ENCODE data around the gene MAST1.
A peak's percentile ranks its signal among the peaks of the same experiment; 100 is the strongest.
"Not testable (repeated sequence)": the region's sequence is repeated elsewhere in the genome, so short reads cannot be mapped to it uniquely, and the experiment has no call there.

Gene MAST1

GRCh38 chr19:12872255-12872654 is 33.9 kb downstream of the MAST1 start:
- peak in 1 of 3 donors; percentile 20 for DNase-seq

GRCh38 chr19:12872941-12873890 is 34.9 kb downstream of the MAST1 start:
- DNase-seq: peak; percentile 41 to 68 (median 46)

- DNase-seq: no peak
These were observed 35.8 kb downstream of the MAST1 start for GRCh38 chr19:12873891-12874745.

GRCh38 chr19:12875086-12875485 is 36.8 kb downstream of the MAST1 start:
- no peak for DNase-seq

GRCh38 chr19:12880551-12881171 is 42.3 kb downstream of the MAST1 start:
- DNase-seq: peak in 2 of 3 donors; percentile 13 to 33

GRCh38 chr19:12881172-12881808 is 43.0 kb downstream of the MAST1 start, which contains the start of gene DNASE2:
Gene DNASE2, minus strand, starts transcription at chr19:12881449. Its CDS starts 74 bp downstream, at chr19:12881375.
- peak; percentile 94 to 96 (median 95) for DNase-seq

- no peak for DNase-seq
These were observed 44.3 kb downstream of the MAST1 start for GRCh38 chr19:12882589-12882988.

- no peak for DNase-seq
These were observed 45.9 kb downstream of the MAST1 start for GRCh38 chr19:12884202-12884601.

GRCh38 chr19:12884627-12884925 is 46.3 kb downstream of the MAST1 start:
- DNase-seq: no peak

- DNase-seq: peak; percentile 78 to 94 (median 89)
These were observed 46.8 kb downstream of the MAST1 start for GRCh38 chr19:12884926-12885748.

GRCh38 chr19:12885749-12886650 is 47.7 kb downstream of the MAST1 start:
- no peak for DNase-seq

GRCh38 chr19:12886651-12886968 is 48.3 kb downstream of the MAST1 start:
- DNase-seq: no peak

- no peak for DNase-seq
These were observed 48.8 kb downstream of the MAST1 start, which contains the start of gene KLF1 for GRCh38 chr19:12886969-12887747. Gene KLF1, minus strand, starts transcription at chr19:12887201. Its CDS starts 61 bp downstream, at chr19:12887140.

- DNase-seq: no peak
These were observed 49.8 kb downstream of the MAST1 start for GRCh38 chr19:12888006-12888603.

- not testable (repeated sequence) for DNase-seq
These were observed 52.0 kb downstream of the MAST1 start for GRCh38 chr19:12890299-12890786.

- peak; percentile 99 for DNase-seq
These were observed 52.7 kb downstream of the MAST1 start, which contains the start of gene GCDH for GRCh38 chr19:12890787-12891552. Gene GCDH, plus strand, starts transcription at chr19:12891160. Its CDS starts 145 bp downstream, at chr19:12891305.

- DNase-seq: no peak
These were observed 53.3 kb downstream of the MAST1 start for GRCh38 chr19:12891553-12892021.

- DNase-seq: no peak
These were observed 55.3 kb downstream of the MAST1 start for GRCh38 chr19:12893582-12893981.

All from suppressor macrophage treated with lipopolysaccharide for 1 hour (primary cell).